Astrocyte (in vitro differentiated cells and primary cell): ENCODE results near the gene GPATCH8. TPM values are rescaled to one million over a fixed set of nuclear protein-coding genes. Genes with fewer than 3 reads are reported as not detected.
"Not testable (repeated sequence)": the region's sequence is repeated elsewhere in the genome, so short reads cannot be mapped to it uniquely, and the experiment has no call there.

ENCODE experiments used
- DNase-seq: peaks from one replicate; pipeline ENCODE4 v3.0.0-alpha.2; 2010; ENCODE audit warnings: low read depth
- FAIRE-seq: peaks from 2 replicates; lab custom pipeline; 2011; peaks lifted over from hg19 to GRCh38; lab: Jason Lieb, UNC
- H2AFZ ChIP-seq: 2 replicates; pipeline ENCODE4 v1.6.0; 2012; ENCODE audit warnings: low read depth, low read length, inconsistent platforms
- H3K27ac ChIP-seq: 2 replicates; pipeline ENCODE4 v1.5.1; 2011; ENCODE audit warnings: low read depth, low read length, inconsistent platforms
- H3K27me3 ChIP-seq: 2 replicates; pipeline ENCODE4 v1.6.0; 2011; ENCODE audit warnings: low read length, inconsistent platforms; ENCODE audit not compliant: insufficient read depth
- H3K36me3 ChIP-seq: 2 replicates; pipeline ENCODE4 v1.5.1; 2011; ENCODE audit warnings: low read length, inconsistent platforms; ENCODE audit not compliant: insufficient read depth
- H3K4me1 ChIP-seq: 2 replicates; pipeline ENCODE4 v1.5.1; 2011; ENCODE audit warnings: low read length, inconsistent platforms; ENCODE audit not compliant: insufficient read depth
- H3K4me2 ChIP-seq: 2 replicates; pipeline ENCODE4 v1.6.0; 2012; ENCODE audit warnings: low read length, inconsistent platforms
- H3K4me3 ChIP-seq: 2 replicates; pipeline ENCODE4 v1.5.1; 2011; ENCODE audit warnings: low read depth, mild to moderate bottlenecking, low read length, inconsistent platforms; ENCODE audit not compliant: insufficient read depth
- H3K79me2 ChIP-seq: 2 replicates; pipeline ENCODE4 v1.6.0; 2012; ENCODE audit warnings: mild to moderate bottlenecking, low read length, inconsistent platforms; ENCODE audit not compliant: insufficient read depth
- H3K9ac ChIP-seq: 2 replicates; pipeline ENCODE4 v1.6.0; 2012; ENCODE audit warnings: mild to moderate bottlenecking, low read length, inconsistent platforms
- H3K9me3 ChIP-seq: 2 replicates; pipeline ENCODE4 v1.5.1; 2012; ENCODE audit warnings: low read depth, mild to moderate bottlenecking, low read length, inconsistent platforms; ENCODE audit not compliant: insufficient read depth
- H4K20me1 ChIP-seq: 2 replicates; pipeline ENCODE4 v1.6.0; 2012; ENCODE audit warnings: low read length, inconsistent platforms; ENCODE audit not compliant: insufficient read depth
- H3K27ac Mint-ChIP-seq: one replicate; pipeline ENCODE4 v1.8.0; 2021; ENCODE audit warnings: mild to moderate bottlenecking, mixed read lengths; ENCODE audit not compliant: unreplicated experiment
- H3K27me3 Mint-ChIP-seq: one replicate; pipeline ENCODE4 v1.8.0; 2021; ENCODE audit warnings: low read depth, mixed read lengths; ENCODE audit not compliant: unreplicated experiment
- H3K36me3 Mint-ChIP-seq: one replicate; pipeline ENCODE4 v1.8.0; 2021; ENCODE audit warnings: low read depth, mixed read lengths; ENCODE audit not compliant: unreplicated experiment
- H3K4me1 Mint-ChIP-seq: one replicate; pipeline ENCODE4 v1.8.0; 2021; ENCODE audit warnings: low read depth, mixed read lengths; ENCODE audit not compliant: unreplicated experiment
- H3K4me3 Mint-ChIP-seq: one replicate; pipeline ENCODE4 v1.8.0; 2021; ENCODE audit warnings: mild to moderate bottlenecking, moderate library complexity, mixed read lengths; ENCODE audit not compliant: unreplicated experiment
- H3K9me3 Mint-ChIP-seq: one replicate; pipeline ENCODE4 v1.8.0; 2021; ENCODE audit warnings: mild to moderate bottlenecking, mixed read lengths; ENCODE audit not compliant: unreplicated experiment
- EZH2 ChIP-seq: IDR thresholded peaks from 2 replicates; pipeline ENCODE4 v1.6.1; 2012; ENCODE audit warnings: mild to moderate bottlenecking, low read length, inconsistent platforms; ENCODE audit not compliant: insufficient read depth
- total RNA-seq: library from RNA; stranded (reverse); gene quantifications from 2 replicates; pipeline ENCODE4 v1.2.1, GENCODE V29; 2021
- TF ChIP-seq, protein P1 (sequence below): IDR thresholded peaks from 2 replicates; pipeline ENCODE4 v1.5.1; 2011; ENCODE audit warnings: low read depth, mild to moderate bottlenecking, inconsistent platforms, low read length, moderate library complexity; ENCODE audit not compliant: insufficient read depth

Gene GPATCH8
- total RNA-seq, 1 donor from 2014 or later = 43.3 TPM

DNA sequence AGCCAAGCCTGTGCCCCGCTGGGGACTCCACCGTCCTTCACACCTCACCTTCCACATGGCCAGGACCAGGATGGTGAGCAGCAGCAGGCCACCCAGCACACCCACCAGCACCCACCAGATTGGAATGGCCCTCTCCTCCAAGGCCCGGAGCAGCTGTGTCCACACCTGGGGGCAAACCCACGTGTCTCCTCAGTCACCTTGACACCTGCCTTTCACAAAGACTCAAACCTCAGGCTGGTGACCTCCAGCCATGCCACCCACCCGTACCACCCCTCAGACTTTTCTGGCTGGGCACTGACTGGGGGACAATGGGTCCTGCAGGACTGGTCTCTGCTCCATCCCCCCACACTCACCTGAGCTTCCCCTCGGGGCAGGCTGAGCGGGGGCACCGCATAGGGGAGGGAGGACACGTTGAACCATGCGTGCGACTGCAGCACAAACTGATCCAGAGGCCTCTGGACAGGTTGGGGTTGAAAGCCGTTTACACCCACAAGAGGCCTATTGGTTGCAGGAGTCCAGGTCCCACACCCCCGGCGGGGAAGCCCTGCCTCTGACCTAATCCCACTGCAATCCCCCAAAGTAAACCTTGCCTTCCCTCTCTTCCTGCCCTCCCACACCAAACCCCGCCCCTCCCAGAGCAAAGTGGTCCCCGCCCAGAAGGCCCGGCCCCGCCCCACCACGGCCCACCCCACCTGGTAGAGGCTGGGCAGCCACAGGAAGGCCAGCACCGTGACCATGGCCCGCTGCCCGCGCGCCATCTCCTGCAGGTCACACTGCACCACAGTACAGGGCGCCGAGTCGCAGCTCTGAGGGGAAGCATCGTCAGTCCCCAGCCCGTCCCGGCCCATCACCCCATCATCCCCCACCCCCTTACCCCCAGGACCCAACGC is 128.7 kb downstream of the GPATCH8 start:
- Mint-ChIP-seq H3K27me3 (peaks cover 18% of the 10 kb centered on the region), H3K27ac (no peak overlapping the region), H3K4me1 (no peaks in the 10 kb centered on the region), H3K9me3 (no peaks in the 10 kb centered on the region), H3K4me3 (no peak overlapping the region), H3K36me3 (no peaks in the 10 kb centered on the region)
- FAIRE-seq = no peak
- TF ChIP-seq EZH2 = no peak
- TF ChIP-seq, protein P1, sequence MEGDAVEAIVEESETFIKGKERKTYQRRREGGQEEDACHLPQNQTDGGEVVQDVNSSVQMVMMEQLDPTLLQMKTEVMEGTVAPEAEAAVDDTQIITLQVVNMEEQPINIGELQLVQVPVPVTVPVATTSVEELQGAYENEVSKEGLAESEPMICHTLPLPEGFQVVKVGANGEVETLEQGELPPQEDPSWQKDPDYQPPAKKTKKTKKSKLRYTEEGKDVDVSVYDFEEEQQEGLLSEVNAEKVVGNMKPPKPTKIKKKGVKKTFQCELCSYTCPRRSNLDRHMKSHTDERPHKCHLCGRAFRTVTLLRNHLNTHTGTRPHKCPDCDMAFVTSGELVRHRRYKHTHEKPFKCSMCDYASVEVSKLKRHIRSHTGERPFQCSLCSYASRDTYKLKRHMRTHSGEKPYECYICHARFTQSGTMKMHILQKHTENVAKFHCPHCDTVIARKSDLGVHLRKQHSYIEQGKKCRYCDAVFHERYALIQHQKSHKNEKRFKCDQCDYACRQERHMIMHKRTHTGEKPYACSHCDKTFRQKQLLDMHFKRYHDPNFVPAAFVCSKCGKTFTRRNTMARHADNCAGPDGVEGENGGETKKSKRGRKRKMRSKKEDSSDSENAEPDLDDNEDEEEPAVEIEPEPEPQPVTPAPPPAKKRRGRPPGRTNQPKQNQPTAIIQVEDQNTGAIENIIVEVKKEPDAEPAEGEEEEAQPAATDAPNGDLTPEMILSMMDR = no peak
- Histone ChIP-seq H3K9me3 (no peaks in the 10 kb centered on the region), H3K4me2 (no peak overlapping the region), H3K79me2 (no peaks in the 10 kb centered on the region), H3K27me3 (peaks cover 2% of the 10 kb centered on the region), H3K27ac (no peak overlapping the region), H2AFZ (no peak overlapping the region), H3K4me3 (no peak overlapping the region), H4K20me1 (no peaks in the 10 kb centered on the region), H3K4me1 (no peaks in the 10 kb centered on the region), H3K9ac (no peak overlapping the region), H3K36me3 (no peaks in the 10 kb centered on the region)
- DNase-seq = no peak

DNA sequence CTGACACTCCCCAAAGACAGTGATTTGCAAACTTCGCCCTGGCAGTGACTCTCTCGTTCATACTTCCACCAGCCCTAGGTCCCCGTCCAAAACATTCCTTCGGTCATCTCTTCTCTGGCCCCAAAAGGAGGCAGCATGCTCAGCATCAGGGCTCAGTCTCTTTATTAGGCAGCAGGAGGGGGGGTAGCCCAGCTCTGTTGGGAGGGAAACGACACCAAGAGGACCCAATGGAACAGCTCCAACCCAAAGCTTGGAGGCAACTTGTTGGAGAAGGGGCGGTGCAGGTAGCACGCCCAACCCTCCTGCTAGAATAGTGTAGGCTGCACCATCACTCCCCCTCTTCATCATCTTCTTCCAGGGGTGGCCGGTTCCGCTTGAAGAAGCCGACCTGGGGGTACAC is 131.2 kb downstream of the GPATCH8 start:
- Histone ChIP-seq H3K9ac (no peak overlapping the region), H3K4me1 (no peaks in the 10 kb centered on the region), H3K4me2 (no peak overlapping the region), H2AFZ (no peak overlapping the region), H4K20me1 (no peaks in the 10 kb centered on the region), H3K27ac (no peak overlapping the region), H3K36me3 (no peaks in the 10 kb centered on the region), H3K9me3 (no peaks in the 10 kb centered on the region), H3K27me3 (peaks cover 3% of the 10 kb centered on the region), H3K4me3 (no peak overlapping the region), H3K79me2 (no peaks in the 10 kb centered on the region)
- Mint-ChIP-seq H3K4me3 (no peak overlapping the region), H3K27ac (no peak overlapping the region), H3K27me3 (peaks cover 25% of the 10 kb centered on the region), H3K9me3 (no peaks in the 10 kb centered on the region), H3K36me3 (no peaks in the 10 kb centered on the region), H3K4me1 (no peaks in the 10 kb centered on the region)
- TF ChIP-seq EZH2 = no peak
- TF ChIP-seq, protein P1 = no peak
- FAIRE-seq (no peak), DNase-seq (no peak)

DNA sequence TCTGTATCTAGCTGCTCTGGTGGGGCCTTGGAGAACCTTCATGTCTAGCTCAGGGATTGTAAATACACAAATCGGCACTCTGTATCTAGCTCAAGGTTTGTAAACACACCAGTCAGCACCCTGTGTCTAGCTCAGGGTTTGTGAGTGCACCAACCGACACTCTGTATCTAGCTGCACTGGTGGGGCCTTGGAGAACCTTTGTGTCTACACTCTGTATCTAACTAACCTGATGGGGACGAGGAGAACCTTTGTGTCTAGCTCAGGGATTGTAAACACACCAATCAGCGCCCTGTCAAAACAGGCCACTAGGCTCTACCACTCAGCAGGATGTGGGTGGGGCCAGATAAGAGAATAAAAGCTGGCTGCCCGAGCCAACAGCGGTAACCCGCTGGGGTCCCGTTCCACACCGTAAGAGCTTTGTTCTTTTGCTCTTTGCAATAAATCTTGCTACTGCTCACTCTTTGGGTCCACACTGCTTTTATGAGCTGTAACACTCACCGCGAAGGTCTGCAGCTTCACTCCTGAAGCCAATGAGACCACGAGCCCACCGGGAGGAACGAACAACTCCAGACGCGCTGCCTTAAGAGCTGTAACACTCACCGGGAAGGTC is 133.7 kb downstream of the GPATCH8 start:
- H3K9me3 Mint-ChIP-seq, H3K27ac ChIP-seq, H3K9me3 ChIP-seq, H3K79me2 ChIP-seq, H3K4me2 ChIP-seq, H2AFZ ChIP-seq, FAIRE-seq, H3K9ac ChIP-seq, H3K4me3 ChIP-seq, H4K20me1 ChIP-seq, H3K27ac Mint-ChIP-seq, DNase-seq, H3K4me3 Mint-ChIP-seq, H3K36me3 ChIP-seq, H3K4me1 ChIP-seq, H3K36me3 Mint-ChIP-seq, H3K4me1 Mint-ChIP-seq: not testable (repeated sequence)
- peaks cover 39% of the 10 kb centered on the region for H3K27me3 Mint-ChIP-seq
- H3K27me3 ChIP-seq = peaks cover 13% of the 10 kb centered on the region

DNA sequence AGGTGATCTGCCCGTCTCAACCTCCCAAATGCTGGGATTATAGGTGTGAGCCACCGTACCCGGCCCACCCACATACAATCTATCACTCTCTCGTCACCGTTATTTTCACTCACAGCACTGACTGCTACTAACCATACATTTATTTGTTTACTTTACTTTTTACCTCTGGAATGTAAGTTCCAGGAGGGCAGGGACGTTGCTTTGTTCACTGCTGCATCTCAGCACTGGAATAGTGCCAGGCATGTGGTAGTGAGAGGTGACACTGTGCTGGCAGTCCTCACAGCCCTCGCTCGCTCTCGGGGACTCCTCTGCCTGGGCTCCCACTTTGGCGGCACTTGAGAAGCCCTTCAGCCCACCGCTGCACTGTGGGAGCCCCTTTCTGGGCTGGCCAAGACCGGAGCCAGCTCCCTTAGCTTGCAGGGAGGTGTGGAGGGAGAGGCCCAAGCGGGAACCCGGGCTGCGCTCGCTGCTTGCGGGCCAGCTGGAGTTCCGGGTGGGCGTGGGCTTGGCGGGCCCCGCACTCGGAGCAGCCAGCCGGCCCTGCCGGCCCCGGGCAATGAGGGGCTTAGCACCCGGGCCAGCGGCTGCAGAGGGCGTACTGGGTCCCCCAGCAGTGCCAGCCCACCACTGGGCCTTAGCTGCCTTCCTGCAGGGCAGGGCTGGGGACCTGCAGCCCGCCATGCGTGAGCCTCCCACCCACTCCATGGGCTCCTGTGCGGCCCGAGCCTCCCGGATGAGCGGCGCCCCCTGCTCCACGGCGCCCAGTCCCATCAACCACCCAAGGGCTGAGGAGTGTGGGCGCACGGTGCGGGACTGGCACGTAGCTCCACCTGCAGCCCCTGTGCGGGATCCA is 134.6 kb downstream of the GPATCH8 start:
- not testable (repeated sequence) for H3K36me3 Mint-ChIP-seq, H3K4me3 ChIP-seq, H3K4me2 ChIP-seq, H3K4me1 ChIP-seq, H3K4me1 Mint-ChIP-seq, H3K27ac ChIP-seq, H2AFZ ChIP-seq, H3K9me3 Mint-ChIP-seq, H3K79me2 ChIP-seq, H3K36me3 ChIP-seq, FAIRE-seq, H4K20me1 ChIP-seq, H3K9ac ChIP-seq, DNase-seq, H3K27ac Mint-ChIP-seq, H3K4me3 Mint-ChIP-seq, H3K9me3 ChIP-seq
- H3K27me3 ChIP-seq = peaks cover 13% of the 10 kb centered on the region
- peaks cover 35% of the 10 kb centered on the region for H3K27me3 Mint-ChIP-seq
